K562 (cell line): ENCODE results near the gene ARHGAP30. TPM values are rescaled to one million over a fixed set of nuclear protein-coding genes. Genes with fewer than 3 reads are reported as not detected.

Experiments used
- ATAC-seq: fragments of 200-7000 bp; cut with Tn5 transposase; 3 replicates; pipeline ENCODE4 v1.9.1; 2020; ENCODE audit warnings: moderate library complexity
- BruUV-seq: library from RNA; stranded (reverse); fragments of 400-500 nt; replicated peaks from 2 replicates; lab custom pipeline; 2021; lab: Mats Ljungman, UMichigan
- CTCF ChIA-PET: fragments of 300-600 bp; formaldehyde crosslinking; extraction: SDS; loops from one replicate; lab custom pipeline; 2021; ENCODE audit warnings: low intra/inter-chr PET ratio; lab: Yijun Ruan, JAX
- POLR2A ChIA-PET: fragments of 300-600, 350-650 bp; sonication (Branson Sonifier 250); formaldehyde crosslinking; extraction: SDS; loops from one replicate; lab custom pipeline; 2021; ENCODE audit warnings: antibody characterized with exemption, inconsistent platforms; lab: Yijun Ruan, JAX
- DNase-seq, 4 experiments: peaks; one replicate each; pipeline versions ENCODE4 v3.0.0 to v3.0.0-alpha.2; 2011 to 2018; ENCODE audit warnings: low spot score in 3 of 4, mixed read lengths in 3 of 4; ENCODE audit errors: extremely low read depth in 1 of 4
- FAIRE-seq: peaks from 2 replicates; lab custom pipeline; 2011; peaks lifted over from hg19 to GRCh38; lab: Jason Lieb, UNC
- H2AFZ ChIP-seq: 2 replicates; pipeline ENCODE4 v1.6.0; 2011; ENCODE audit warnings: low read depth, low read length, control low read depth, inconsistent platforms
- H3K27ac ChIP-seq: fragments of 200-600 bp; 3 replicates; pipeline ENCODE4 v1.8.0; 2011; ENCODE audit warnings: low read depth, mild to moderate bottlenecking, control low read depth, inconsistent platforms, low read length, moderate library complexity, mixed read lengths; ENCODE audit errors: extremely low read depth
- H3K27me3 ChIP-seq, 2 experiments: fragments of 300-600 bp in 1 of 2; 2 replicates in 1 of 2; 3 replicates in 1 of 2; pipeline versions ENCODE4 v1.6.0 to v1.8.0; 2011; ENCODE audit warnings: inconsistent platforms in 2 of 2, low read length in 2 of 2, mild to moderate bottlenecking in 1 of 2, mixed read lengths in 1 of 2, moderate library complexity in 1 of 2; ENCODE audit not compliant: control insufficient read depth in 2 of 2, insufficient read depth in 2 of 2
- H3K36me3 ChIP-seq: fragments of 300-600 bp; 3 replicates; pipeline ENCODE4 v1.8.0; 2011; ENCODE audit warnings: mild to moderate bottlenecking, low read length, inconsistent platforms; ENCODE audit not compliant: control insufficient read depth, insufficient read depth
- H3K4me1 ChIP-seq, 2 experiments: fragments of 200-600 bp in 1 of 2; replicated peaks in 1 of 2; 2 replicates in 1 of 2; 3 replicates in 1 of 2; pipeline versions ENCODE4 v1.5.1 to v1.8.0; 2011; ENCODE audit warnings: inconsistent platforms in 2 of 2, low read length in 2 of 2, mild to moderate bottlenecking in 1 of 2, mixed read lengths in 1 of 2, moderate library complexity in 1 of 2; ENCODE audit not compliant: control insufficient read depth in 2 of 2, insufficient read depth in 2 of 2
- H3K4me2 ChIP-seq: 2 replicates; pipeline ENCODE4 v1.6.1; 2011; ENCODE audit warnings: low read length, control low read depth, inconsistent platforms, mixed read lengths; ENCODE audit not compliant: insufficient read depth
- H3K4me3 ChIP-seq: fragments of 200-600 bp; sonication (generic), shearing (Covaris generic); 2 replicates; pipeline ENCODE4 v1.5.1; 2016; ENCODE audit warnings: control low read depth, inconsistent platforms
- H3K79me2 ChIP-seq: fragments of 200-600 bp; 3 replicates; pipeline ENCODE4 v1.8.0; 2011; ENCODE audit warnings: low read length, inconsistent platforms; ENCODE audit not compliant: control insufficient read depth, insufficient read depth
- H3K9ac ChIP-seq, 2 experiments: 2 replicates each; pipeline versions ENCODE4 v1.6.0 to v1.6.1; 2011; ENCODE audit warnings: low read depth in 2 of 2, low read length in 2 of 2, control low read depth in 1 of 2, inconsistent platforms in 1 of 2, mild to moderate bottlenecking in 1 of 2, mixed read lengths in 1 of 2; ENCODE audit not compliant: insufficient read depth in 1 of 2
- H3K9me1 ChIP-seq: one replicate; pipeline ENCODE4 v1.6.0; 2011; ENCODE audit warnings: inconsistent platforms, mild to moderate bottlenecking, low read length, moderate library complexity; ENCODE audit not compliant: control insufficient read depth, insufficient read depth
- H3K9me3 ChIP-seq: replicated peaks from 2 replicates; pipeline ENCODE4 v1.5.1; 2011; ENCODE audit warnings: low read depth, low read length, inconsistent platforms; ENCODE audit not compliant: control insufficient read depth, insufficient read depth
- H4K20me1 ChIP-seq: replicated peaks from 2 replicates; pipeline ENCODE4 v1.6.1; 2011; ENCODE audit warnings: low read length, inconsistent platforms, mixed read lengths; ENCODE audit not compliant: control insufficient read depth, insufficient read depth
- EWSR1 ChIP-seq: fragments of 450-650 bp; IDR thresholded peaks from 2 replicates; pipeline ENCODE4 v1.6.1; 2018; ENCODE audit warnings: borderline replicate concordance, mild to moderate bottlenecking, low read depth, moderate library complexity; ENCODE audit not compliant: partially characterized antibody
- ILK ChIP-seq: fragments of 450-650 bp; IDR thresholded peaks from 2 replicates; pipeline ENCODE4 v1.6.1; 2016; ENCODE audit warnings: missing genetic modification characterization, low read depth, mild to moderate bottlenecking, missing compliant biosample characterization, moderate library complexity, borderline replicate concordance
- POLR2AphosphoS5 ChIP-seq: IDR thresholded peaks from 2 replicates; pipeline ENCODE4 v1.6.1; 2011; ENCODE audit warnings: mild to moderate bottlenecking, low read depth, low read length, moderate library complexity; ENCODE audit not compliant: control insufficient read depth, insufficient read depth
- POLR2B ChIP-seq: fragments of 450-650 bp; IDR thresholded peaks from 2 replicates; pipeline ENCODE4 v1.6.1; 2018; ENCODE audit warnings: low read depth; ENCODE audit not compliant: partially characterized antibody
- PRDM10 ChIP-seq: fragments of 450-650 bp; IDR thresholded peaks from 2 replicates; pipeline ENCODE4 v1.6.1; 2018; ENCODE audit not compliant: partially characterized antibody
- PTTG1 ChIP-seq: fragments of 450-650 bp; IDR thresholded peaks from 2 replicates; pipeline ENCODE4 v1.6.1; 2016; ENCODE audit warnings: low read depth, mild to moderate bottlenecking, missing genetic modification characterization, missing compliant biosample characterization
- SMAD4 ChIP-seq: fragments of 250-450 bp; sonication (Bioruptor Pico); conservative IDR thresholded peaks from 2 replicates; pipeline ENCODE4 v1.8.0; 2021; ENCODE audit warnings: inconsistent platforms, mild to moderate bottlenecking, moderate library complexity
- TARDBP ChIP-seq: fragments of 450-650 bp; IDR thresholded peaks from 2 replicates; pipeline ENCODE4 v1.6.1; 2016
- TRIM24 ChIP-seq, 2 experiments: fragments of 450-650 bp; IDR thresholded peaks; 2 replicates each; pipeline ENCODE4 v1.6.1; 2016
- ZNF655 ChIP-seq: fragments of 250-450 bp; sonication (Bioruptor Pico); IDR thresholded peaks from 2 replicates; pipeline ENCODE4 v1.5.0; 2021
- WGBS: fragments of 100-300 bp; shearing (Covaris generic); methylation state at CpG from one replicate; pipeline ENCODE4 v1.1.6; 2016; ENCODE audit warnings: low coverage, mixed read lengths; ENCODE audit not compliant: insufficient coverage; ENCODE audit errors: missing lambda C conversion rate; 5-methylcytosine and 5-hydroxymethylcytosine counted together
- in situ Hi-C: fragments of 300-500 bp; cut with MboI; formaldehyde crosslinking; loops from 4 replicates; pipeline ENCODE4 v1.15.0; 2018; ENCODE audit warnings: inconsistent platforms, mixed read lengths
- intact Hi-C: fragments of 100-400 bp; cut with micrococcal nuclease; formaldehyde crosslinking; loops from 2 replicates; pipeline ENCODE4 v1.14.2; 2022
- polyA plus RNA-seq, 8 experiments: library from polyadenylated mRNA; depleted of rRNA in 4 of 8; stranded (reverse) in 5 of 8; unstranded in 3 of 8; fragments of >200 nt; fragmentation: Nextera tagmentation in 2 of 8; fragmentation: Illumina TruSeq in 1 of 8; extraction: Ambion mirVana in 2 of 8; extraction: Trizol in 1 of 8; gene quantifications; 2 replicates each; pipeline versions ENCODE4 v1.2.1 to v1.2.3, GENCODE V29; 2011 to 2014; ENCODE audit warnings: inconsistent platforms in 1 of 8, missing spikeins in 1 of 8
- total RNA-seq, 7 experiments: library from RNA; depleted of rRNA in 6 of 7; stranded (reverse); fragments of >200 nt in 6 of 7; fragmentation: Illumina TruSeq in 2 of 7; extraction: Trizol in 2 of 7; gene quantifications; 2 replicates each; pipeline versions ENCODE4 v1.2.1 to v1.2.3, GENCODE V29; 2011 to 2021; ENCODE audit warnings: low replicate concordance in 1 of 7
- TF ChIP-seq, protein P1 (sequence below), 2 experiments: fragments of 250-450 bp in 1 of 2; fragments of 450-650 bp in 1 of 2; sonication (Bioruptor Pico) in 1 of 2; IDR thresholded peaks; 2 replicates each; pipeline versions ENCODE4 v1.6.1 to v1.8.0; 2016 to 2021; ENCODE audit warnings: mild to moderate bottlenecking in 2 of 2, moderate library complexity in 2 of 2, missing compliant biosample characterization in 1 of 2, missing genetic modification characterization in 1 of 2
- TF ChIP-seq, protein P2 (sequence below), 2 experiments: IDR thresholded peaks; 2 replicates each; pipeline ENCODE4 v1.6.1; 2012; ENCODE audit warnings: improper control_type of control experiment in 2 of 2, low read depth in 2 of 2, low read length in 2 of 2, borderline replicate concordance in 1 of 2

Gene ARHGAP30
- total and polyA plus RNA-seq, 9 of the 15 experiments (the other 6 are each of a cell fraction or from before 2014, with no cell fraction given) = 0.01 to 0.73 (median 0.12) TPM

DNA sequence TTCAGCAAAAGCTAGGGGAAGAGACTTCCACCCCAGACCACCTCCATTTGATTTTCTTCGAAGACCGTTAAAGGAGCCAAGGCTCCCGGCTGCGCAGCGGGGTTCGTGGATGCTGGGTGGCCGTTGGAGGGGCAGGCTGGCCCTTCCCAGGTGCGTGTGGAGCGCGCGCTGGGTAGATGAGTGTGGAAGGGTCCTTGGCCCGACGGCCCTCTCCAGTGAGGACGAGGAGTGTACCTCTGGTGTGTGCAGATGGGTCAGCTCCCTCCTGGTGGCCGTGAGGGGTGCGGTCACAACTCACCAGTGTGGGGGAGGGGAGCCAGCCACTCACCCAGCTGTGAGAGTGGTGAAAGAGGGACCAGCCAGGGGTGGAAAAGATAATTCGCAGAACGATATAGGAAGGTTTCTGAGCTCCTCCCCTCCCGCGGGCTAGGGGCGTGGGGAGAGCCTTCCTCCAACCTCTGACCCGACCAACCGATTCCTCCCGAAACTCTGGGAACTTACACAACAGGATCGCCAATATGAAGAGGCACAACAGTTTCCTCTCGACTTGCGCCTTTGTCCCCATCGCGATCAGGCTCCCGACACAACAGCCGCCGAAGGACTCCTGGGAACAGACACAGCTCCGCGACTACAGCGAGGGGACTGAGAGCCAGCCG, 49.1 kb downstream of the ARHGAP30 start, which contains the start of gene F11R:
Gene F11R (minus strand): TSS at position 644 of the 656 bp plus-strand sequence. CDS start 79 bp downstream, at position 565.
- no peaks in the 10 kb centered on the region for H4K20me1 ChIP-seq
- peak within 1 kb of the TSS; percentile 97 for H3K4me2 ChIP-seq
- ChIA-PET POLR2A (interaction anchor here (0.6 to 3.9 kb wide), 24 partner anchors 9 to 469 kb away, joined by 3 to 19 read pairs (median 3); partner anchors contain the start of genes PPOX, TSTD1, UFC1 and USF1), CTCF (no interaction called here)
- ATAC-seq (peak; percentile 89), DNase-seq (peak; percentile 88 to 96 (median 92)), FAIRE-seq (peak; percentile 89)
- no peaks in the 10 kb centered on the region for H3K27me3 ChIP-seq
- peak within 1 kb of the TSS; percentile 96 for H3K27ac ChIP-seq
- peak within 1 kb of the TSS; percentile 88 to 90 for H3K9ac ChIP-seq
- peak within 1 kb of the TSS; percentile 87 for H3K4me3 ChIP-seq
- BruUV-seq = TSS peak; percentile 64
- in situ Hi-C loops = no loop called here
- intact Hi-C loops = loop anchor here (1.0 kb wide), 2 partner anchors 11 to 23 kb away; no protein-coding TSS in a partner anchor
- 0 out of 3 replicates have a peak, but pooled peaks cover 2% of the 10 kb centered on the region for H3K36me3 ChIP-seq
- H3K9me3 ChIP-seq = no peaks in the 10 kb centered on the region
- 2% methylated on average over 32 of the region's 36 CpGs for WGBS
- H3K4me1 ChIP-seq = peaks cover 26 to 30% of the 10 kb centered on the region in 2 experiments
- H2AFZ ChIP-seq = peak within 1 kb of the TSS; percentile 99
- H3K79me2 ChIP-seq = peaks cover 52% of the 10 kb centered on the region
- peaks cover 3% of the 10 kb centered on the region for H3K9me1 ChIP-seq
- TF ChIP-seq TARDBP (0 out of 2 replicates have a peak, but pooled peaks have one; percentile 72), PTTG1 (no peak), TRIM24 (IDR thresholded peaks at IDR 0.05) (peak; percentile 71 to 85), ZNF655 (CRISPR knock-in tag) (no peak), POLR2B (peak; percentile 72), EWSR1 (no peak), PRDM10 (peak; percentile 77), ILK (tag) (no peak), POLR2AphosphoS5 (peak; percentile 89), SMAD4 (CRISPR knock-in tag) (peak; percentile 85)
- TF ChIP-seq, protein P1, sequence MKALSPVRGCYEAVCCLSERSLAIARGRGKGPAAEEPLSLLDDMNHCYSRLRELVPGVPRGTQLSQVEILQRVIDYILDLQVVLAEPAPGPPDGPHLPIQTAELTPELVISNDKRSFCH (CRISPR knock-in tag; IDR thresholded peaks at IDR 0.05) = no peak
- TF ChIP-seq, protein P1 (tag; IDR thresholded peaks at IDR 0.05) = 0 out of 2 replicates have a peak, but pooled peaks have one; percentile 29
- TF ChIP-seq, protein P2, sequence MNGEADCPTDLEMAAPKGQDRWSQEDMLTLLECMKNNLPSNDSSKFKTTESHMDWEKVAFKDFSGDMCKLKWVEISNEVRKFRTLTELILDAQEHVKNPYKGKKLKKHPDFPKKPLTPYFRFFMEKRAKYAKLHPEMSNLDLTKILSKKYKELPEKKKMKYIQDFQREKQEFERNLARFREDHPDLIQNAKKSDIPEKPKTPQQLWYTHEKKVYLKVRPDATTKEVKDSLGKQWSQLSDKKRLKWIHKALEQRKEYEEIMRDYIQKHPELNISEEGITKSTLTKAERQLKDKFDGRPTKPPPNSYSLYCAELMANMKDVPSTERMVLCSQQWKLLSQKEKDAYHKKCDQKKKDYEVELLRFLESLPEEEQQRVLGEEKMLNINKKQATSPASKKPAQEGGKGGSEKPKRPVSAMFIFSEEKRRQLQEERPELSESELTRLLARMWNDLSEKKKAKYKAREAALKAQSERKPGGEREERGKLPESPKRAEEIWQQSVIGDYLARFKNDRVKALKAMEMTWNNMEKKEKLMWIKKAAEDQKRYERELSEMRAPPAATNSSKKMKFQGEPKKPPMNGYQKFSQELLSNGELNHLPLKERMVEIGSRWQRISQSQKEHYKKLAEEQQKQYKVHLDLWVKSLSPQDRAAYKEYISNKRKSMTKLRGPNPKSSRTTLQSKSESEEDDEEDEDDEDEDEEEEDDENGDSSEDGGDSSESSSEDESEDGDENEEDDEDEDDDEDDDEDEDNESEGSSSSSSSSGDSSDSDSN (IDR thresholded peaks at IDR 0.05; ENCODE audit: borderline replicate concordance in 1 of 2, low read depth in 2 of 2, low read length in 2 of 2) = no peak
